Subcutaneous adipose tissue (tissue), 4 donors: ENCODE measurements around the gene SLC30A2. TPM values are rescaled to one million over a fixed set of nuclear protein-coding genes. Genes with fewer than 3 reads are reported as not detected.

Source experiments
- CTCF ChIP-seq: fragments of 450-650 bp; IDR thresholded peaks from one replicate; pipeline ENCODE4 v1.5.1; 2016; ENCODE audit warnings: low read depth, mild to moderate bottlenecking, control low read depth, antibody characterized with exemption, moderate library complexity
- total RNA-seq, 4 donors: library from RNA; depleted of rRNA; stranded (reverse); fragments of >200 nt; gene quantifications; one replicate each; pipeline ENCODE4 v1.1.0, GENCODE V29; 2016

Gene SLC30A2, protein sequence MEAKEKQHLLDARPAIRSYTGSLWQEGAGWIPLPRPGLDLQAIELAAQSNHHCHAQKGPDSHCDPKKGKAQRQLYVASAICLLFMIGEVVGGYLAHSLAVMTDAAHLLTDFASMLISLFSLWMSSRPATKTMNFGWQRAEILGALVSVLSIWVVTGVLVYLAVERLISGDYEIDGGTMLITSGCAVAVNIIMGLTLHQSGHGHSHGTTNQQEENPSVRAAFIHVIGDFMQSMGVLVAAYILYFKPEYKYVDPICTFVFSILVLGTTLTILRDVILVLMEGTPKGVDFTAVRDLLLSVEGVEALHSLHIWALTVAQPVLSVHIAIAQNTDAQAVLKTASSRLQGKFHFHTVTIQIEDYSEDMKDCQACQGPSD
- total RNA-seq: under 1 TPM in 1 of 4 donors, not detected in 3; 0.22 TPM

DNA sequence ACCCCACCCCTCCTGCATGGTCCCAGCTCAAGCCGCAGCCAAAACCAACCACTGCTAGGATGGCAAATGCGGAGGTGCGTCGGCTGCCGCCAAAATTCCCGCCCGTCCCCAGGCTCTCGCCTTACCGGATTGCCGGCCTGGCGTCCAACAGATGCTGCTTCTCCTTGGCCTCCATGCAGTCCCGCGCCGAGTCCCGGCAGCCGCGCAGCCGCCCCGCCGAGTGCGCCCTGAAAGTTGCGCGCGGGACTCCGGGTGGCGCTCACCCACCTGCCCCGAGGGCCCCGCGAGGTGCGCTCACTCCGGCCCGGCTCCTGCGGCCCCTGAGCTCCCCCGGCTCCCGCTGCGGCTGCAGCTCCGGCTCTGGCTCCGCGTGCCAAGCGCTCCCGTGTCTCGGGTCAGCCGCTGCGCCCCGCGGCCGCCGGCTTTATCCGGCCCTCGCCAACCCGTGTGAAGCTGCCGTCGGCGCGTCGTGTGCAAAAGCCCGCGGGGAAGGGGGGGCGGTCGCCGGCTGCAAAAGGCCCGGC is at the start of gene SLC30A2:
TSS of gene SLC30A2 (minus strand) at position 397 of the 524 bp plus-strand sequence. CDS start at position 175, 222 bp downstream.
- no peak for TF ChIP-seq CTCF

DNA sequence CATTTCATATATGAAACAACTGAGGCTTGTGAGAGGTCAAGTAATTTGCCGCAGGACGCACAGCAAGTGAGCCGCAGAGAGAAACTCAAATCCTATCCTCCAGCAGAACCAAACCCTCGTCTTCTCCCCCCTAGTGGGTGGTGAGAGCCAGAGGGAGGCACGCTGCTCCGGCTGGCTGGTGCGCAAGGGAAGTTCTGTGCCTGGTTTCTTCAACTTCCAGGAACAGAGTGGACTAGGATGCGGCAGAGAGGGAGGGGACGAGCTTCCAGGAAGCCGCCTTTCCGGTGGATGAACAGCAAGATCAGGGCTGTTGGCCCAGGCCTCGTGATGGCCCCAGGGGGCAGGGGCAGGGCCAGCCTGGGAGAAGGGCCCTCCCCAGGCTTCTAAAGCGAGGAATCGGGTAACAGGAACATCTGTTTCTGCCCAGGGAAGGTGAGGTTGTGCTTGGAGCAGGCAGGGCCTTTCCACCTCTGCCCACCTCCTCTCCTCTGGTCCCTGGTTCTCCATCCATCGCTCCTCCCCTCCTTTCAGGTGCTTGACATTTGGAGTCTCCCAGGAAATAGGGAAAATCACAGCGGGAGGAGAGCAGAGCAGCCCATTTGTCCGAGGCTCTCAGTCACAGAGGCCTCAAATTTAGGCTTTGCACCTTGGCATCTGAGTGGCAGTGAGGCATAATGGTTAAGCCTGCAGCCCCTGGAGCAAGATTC is 48.9 kb upstream of the SLC30A2 start:
- TF ChIP-seq CTCF: no peak

- TF ChIP-seq CTCF: no peak
Measured at GRCh38 chr1:26094076-26094669, 48.3 kb upstream of the SLC30A2 start.

- TF ChIP-seq CTCF: no peak
Measured at GRCh38 chr1:26092422-26092821, 46.5 kb upstream of the SLC30A2 start.

GRCh38 chr1:26090893-26091292 is 45.0 kb upstream of the SLC30A2 start:
- no peak for TF ChIP-seq CTCF

GRCh38 chr1:26089125-26089524 is 43.2 kb upstream of the SLC30A2 start:
- TF ChIP-seq CTCF: no peak

GRCh38 chr1:26084844-26085243 is 38.9 kb upstream of the SLC30A2 start:
- no peak for TF ChIP-seq CTCF
